ENCODE results near the gene LINGO1.

LINGO1 gene

DNA sequence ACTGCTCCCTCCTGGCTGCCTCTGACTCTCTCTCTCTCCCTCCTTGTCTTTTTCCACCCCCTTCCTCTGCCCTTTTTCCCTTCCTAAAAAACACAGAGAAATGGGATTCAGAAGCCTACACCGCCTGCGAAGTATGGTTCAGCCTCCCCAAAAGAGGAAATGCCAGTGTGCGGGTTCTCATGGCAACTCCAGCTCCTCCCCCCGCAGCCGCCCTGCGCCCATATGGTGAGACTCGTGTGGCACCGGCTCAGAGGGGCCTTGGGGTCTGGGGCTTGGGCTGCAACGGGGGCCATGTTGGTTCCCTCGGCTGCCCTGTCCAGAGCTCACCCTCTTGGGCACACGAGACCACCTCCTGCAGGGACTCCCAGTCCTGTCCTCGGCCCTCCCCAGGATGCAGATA, 23.6 kb upstream of the LINGO1 start:
- DNase-seq: no peak

DNA sequence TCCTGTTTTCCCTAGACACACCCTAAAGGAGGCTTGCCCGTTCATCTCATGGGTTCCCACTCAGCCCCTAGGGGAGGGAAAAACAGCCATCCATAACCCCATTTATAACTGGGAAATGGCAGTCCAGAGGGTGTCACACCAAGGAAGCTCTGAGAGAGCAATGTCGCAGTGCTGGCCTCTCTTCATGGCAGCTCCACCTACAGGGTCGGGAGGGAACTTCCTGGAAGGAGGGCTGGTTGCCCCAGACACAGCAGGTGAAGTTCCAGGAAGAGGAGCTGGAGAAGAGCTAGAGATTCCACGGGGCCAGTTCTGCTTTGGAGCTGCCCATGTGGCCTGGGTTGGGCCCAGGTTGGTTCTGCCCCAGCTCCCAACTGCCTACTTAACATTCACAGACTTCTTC, 22.3 kb upstream of the LINGO1 start:
- no peak for DNase-seq

GRCh38 chr15:77653832-77654480, 21.2 kb upstream of the LINGO1 start:
- DNase-seq: no peak

- DNase-seq: no peak
Measured at GRCh38 chr15:77650265-77650664, 17.6 kb upstream of the LINGO1 start.

GRCh38 chr15:77649610-77650009, 16.9 kb upstream of the LINGO1 start:
- DNase-seq: no peak

GRCh38 chr15:77649017-77649416, 16.3 kb upstream of the LINGO1 start:
- DNase-seq: no peak

DNA sequence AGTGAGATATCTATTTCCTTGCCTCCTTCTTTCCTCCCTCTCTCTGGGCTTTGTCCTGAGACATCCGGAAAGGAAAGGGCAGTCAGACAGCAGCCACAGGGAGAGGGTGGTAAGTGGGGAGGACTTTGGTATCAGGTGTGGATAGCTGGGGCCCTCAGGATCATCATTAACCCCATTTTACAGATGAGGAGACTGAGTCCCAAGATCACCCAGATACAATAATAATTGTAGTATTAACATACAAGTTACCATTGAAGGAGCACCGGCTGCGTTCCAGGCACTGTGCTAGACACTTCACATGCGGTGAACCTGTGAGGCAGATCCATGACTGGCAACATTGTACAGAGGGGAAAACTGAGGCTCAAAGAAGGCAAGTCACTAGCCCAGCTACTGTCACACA, 15.2 kb upstream of the LINGO1 start:
- DNase-seq: no peak

- no peak for DNase-seq
Measured at GRCh38 chr15:77646104-77646694, 13.5 kb upstream of the LINGO1 start.

DNA sequence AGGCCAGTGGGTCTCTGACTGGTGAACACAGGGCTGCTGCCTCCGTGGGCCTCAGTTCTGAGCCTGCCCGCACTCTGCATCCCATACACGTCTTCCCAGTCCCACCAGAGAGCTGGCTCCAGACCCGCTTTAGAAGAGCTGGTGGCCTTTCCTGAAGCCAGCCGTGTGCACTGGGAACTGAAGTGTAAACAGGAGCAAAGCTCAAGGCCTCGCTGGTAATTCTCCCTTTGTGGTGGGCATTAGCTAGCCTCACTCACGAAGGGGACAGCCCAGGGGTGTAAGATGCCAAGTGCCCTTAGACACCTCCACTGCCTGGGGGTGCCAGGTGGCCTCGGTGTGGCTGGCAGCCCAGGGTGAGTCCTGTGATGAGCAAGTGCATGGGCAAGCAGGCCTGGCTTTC, 12.9 kb upstream of the LINGO1 start:
- DNase-seq: no peak

DNA sequence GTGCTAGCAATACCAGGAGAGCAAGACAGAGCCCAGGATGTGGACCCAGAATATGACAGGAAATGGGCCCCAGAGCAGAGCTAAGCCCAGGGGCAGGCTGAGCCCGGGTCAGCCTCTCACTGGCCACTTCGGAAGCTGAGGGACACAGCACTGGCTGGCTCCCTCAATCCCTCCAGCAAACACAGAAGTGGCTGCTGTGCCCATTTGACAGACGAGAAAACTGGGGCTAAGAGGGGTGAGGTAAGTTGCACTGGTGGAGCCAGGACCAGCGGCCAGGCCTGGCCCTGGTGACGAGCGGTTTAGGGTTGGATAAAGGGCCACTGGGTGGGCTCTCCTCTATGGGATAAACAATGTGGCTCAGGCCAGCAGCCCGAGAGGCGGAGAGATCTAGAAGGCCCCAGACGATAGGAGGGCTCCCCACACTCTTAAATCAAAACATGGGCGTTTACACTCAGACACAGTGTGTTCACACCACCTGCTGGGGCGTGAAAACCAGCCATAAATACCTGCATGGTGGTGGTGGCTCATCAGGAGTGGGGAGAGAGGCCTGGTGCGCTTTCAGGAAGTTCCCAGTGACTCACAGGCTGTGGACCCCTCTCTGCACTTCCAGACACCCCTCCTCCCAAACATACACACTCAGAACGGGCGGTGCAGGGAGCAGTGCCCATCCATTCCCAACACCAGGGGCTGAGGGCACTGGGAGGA, 12.0 kb upstream of the LINGO1 start:
- no peak for DNase-seq

DNA sequence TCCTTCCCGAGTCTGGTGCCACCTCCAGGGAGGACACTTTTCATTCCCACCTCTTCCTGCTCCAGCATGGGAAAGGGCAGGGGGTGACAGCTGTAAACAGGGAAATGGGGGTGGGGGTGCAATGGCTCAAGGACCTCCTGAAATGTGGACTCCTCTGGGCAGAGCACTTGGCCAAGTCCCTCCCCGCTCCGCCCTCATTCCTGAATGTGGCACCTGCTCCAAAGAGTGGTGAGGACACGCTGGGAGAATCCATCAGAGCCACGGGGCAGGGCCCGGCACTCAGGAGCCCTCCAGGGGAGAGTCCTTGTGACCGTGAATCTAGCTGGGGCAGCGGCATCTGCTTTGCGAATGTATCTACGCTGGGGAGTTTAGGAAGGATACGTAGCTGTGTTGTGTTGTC, 11.1 kb upstream of the LINGO1 start:
- no peak for DNase-seq

- DNase-seq: no peak
Measured at GRCh38 chr15:77642793-77643430, 10.2 kb upstream of the LINGO1 start.

- DNase-seq: no peak
Measured at GRCh38 chr15:77641999-77642398, 9.3 kb upstream of the LINGO1 start.

- DNase-seq: no peak
Measured at GRCh38 chr15:77640615-77641014, 7.9 kb upstream of the LINGO1 start.

- DNase-seq: no peak
Measured at GRCh38 chr15:77639431-77639830, 6.7 kb upstream of the LINGO1 start.

- no peak for DNase-seq
Measured at GRCh38 chr15:77637851-77638692, 5.4 kb upstream of the LINGO1 start.

GRCh38 chr15:77636209-77636608, 3.5 kb upstream of the LINGO1 start:
- DNase-seq: no peak

DNA sequence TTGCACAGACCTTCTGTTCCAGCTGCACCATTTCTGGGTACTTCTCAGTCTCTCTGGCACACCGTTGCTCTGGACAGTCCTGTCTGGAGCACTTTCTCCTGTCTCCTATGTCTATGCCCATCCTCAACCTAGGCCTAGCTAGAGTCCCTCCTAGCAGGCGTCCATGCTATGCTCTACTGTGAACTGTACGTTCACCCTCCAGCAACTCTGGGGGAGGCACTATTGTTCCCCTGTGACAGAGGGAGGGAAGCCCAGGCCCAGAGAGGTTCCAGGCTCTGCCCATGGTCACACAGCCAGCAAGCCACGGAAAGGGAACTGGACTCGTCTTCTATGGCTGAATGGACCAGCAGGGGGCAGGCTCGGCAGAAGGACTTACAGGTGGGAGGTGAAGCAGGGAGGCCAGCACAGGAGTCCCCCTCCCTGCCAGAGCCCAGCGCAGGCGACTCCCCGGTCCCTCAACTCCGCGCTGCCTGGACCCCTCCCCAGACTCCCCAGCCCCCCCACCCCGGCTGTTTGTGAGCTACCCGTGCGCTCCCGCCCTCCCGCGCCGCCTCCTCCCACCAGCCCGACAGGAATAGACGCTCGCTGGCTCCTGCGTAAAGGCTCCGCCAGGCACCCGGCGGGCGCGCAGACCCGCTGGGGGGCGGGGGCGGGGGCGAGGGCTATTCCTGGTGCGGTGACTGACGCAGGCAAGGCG, 1.7 kb upstream of the LINGO1 start:
- peak; percentile 15 for DNase-seq

DNA sequence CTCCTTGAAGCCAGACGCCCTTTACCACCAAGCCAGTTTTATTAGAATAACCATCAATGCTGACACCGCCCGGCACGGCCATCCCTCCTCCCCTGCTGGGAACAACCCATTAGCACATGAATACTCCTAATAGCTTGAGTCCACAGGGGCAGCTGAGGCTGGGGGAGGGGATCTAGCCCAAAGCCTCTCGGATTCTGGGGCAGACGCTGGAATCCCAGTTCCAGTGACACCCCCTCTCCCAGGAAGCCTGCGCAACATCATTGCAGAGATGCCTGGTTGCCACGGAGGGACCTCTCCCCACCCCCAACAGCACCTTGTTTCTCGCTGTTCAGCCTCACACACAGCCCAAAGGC, 1.2 kb upstream of the LINGO1 start:
- DNase-seq: no peak

GRCh38 chr15:77633134-77633912, 611 bp upstream of the LINGO1 start:
- peak; percentile 68 for DNase-seq

- no peak for DNase-seq
Measured at GRCh38 chr15:77631745-77632533, 773 bp downstream of the LINGO1 start.

Measured in NCI-H2171 treated with DMSO at 0.1 percent for 48 hours (cell line).